GM12878 (cell line): ENCODE results near the gene VKORC1. TPM values are rescaled to one million over a fixed set of nuclear protein-coding genes. Genes with fewer than 3 reads are reported as not detected.
A peak's percentile ranks its signal among the peaks of the same experiment; 100 is the strongest.

ENCODE experiments used
- DPF2 ChIP-seq: fragments of 450-650 bp; IDR thresholded peaks from 2 replicates; pipeline ENCODE4 v1.6.1; 2017; ENCODE audit warnings: mild to moderate bottlenecking
- ESRRA ChIP-seq: IDR thresholded peaks from 2 replicates; pipeline ENCODE4 v1.6.1; 2012; ENCODE audit warnings: mild to moderate bottlenecking, low read length, improper control_type of control experiment
- FOXK2 ChIP-seq: fragments of 450-650 bp; IDR thresholded peaks from 2 replicates; pipeline ENCODE4 v1.6.1; 2017; ENCODE audit warnings: mild to moderate bottlenecking, moderate library complexity
- GABPA ChIP-seq: IDR thresholded peaks from 2 replicates; pipeline ENCODE4 v1.6.1; 2014; ENCODE audit warnings: antibody characterized with exemption, low read depth, mild to moderate bottlenecking, inconsistent platforms
- GATAD2B ChIP-seq: fragments of 450-650 bp; conservative IDR thresholded peaks from 2 replicates; pipeline ENCODE4 v1.6.1; 2017; ENCODE audit warnings: low read depth, mild to moderate bottlenecking, moderate library complexity
- LARP7 ChIP-seq: fragments of 450-650 bp; IDR thresholded peaks from 2 replicates; pipeline ENCODE4 v1.6.1; 2017; ENCODE audit warnings: mild to moderate bottlenecking
- MTA2 ChIP-seq: fragments of 450-650 bp; IDR thresholded peaks from 2 replicates; pipeline ENCODE4 v1.6.1; 2016; ENCODE audit warnings: low read depth, mild to moderate bottlenecking, moderate library complexity
- POLR2A ChIP-seq: IDR thresholded peaks from 2 replicates; pipeline ENCODE4 v1.6.1; 2011; ENCODE audit warnings: low read depth, mild to moderate bottlenecking, low read length
- RELA ChIP-seq: fragments of 450-650 bp; IDR thresholded peaks from 2 replicates; pipeline ENCODE4 v1.8.0; 2014; ENCODE audit warnings: borderline replicate concordance; ENCODE audit not compliant: partially characterized antibody
- SIX5 ChIP-seq: IDR thresholded peaks from 2 replicates; pipeline ENCODE4 v1.6.1; 2011; ENCODE audit warnings: mild to moderate bottlenecking, low read depth, low read length, moderate library complexity; ENCODE audit not compliant: severe bottlenecking
- SMAD1 ChIP-seq: fragments of 450-650 bp; IDR thresholded peaks from 2 replicates; pipeline ENCODE4 v1.6.1; 2018; ENCODE audit warnings: mild to moderate bottlenecking, low read depth; ENCODE audit not compliant: partially characterized antibody
- SREBF1 ChIP-seq: IDR thresholded peaks from 2 replicates; pipeline ENCODE4 v1.6.1; 2012; ENCODE audit warnings: mild to moderate bottlenecking, low read length
- SUZ12 ChIP-seq: fragments of 200-600 bp; sonication (generic); IDR thresholded peaks from one replicate; pipeline ENCODE4 v1.6.1; 2018; ENCODE audit warnings: antibody characterized with exemption, mild to moderate bottlenecking; ENCODE audit not compliant: unreplicated experiment
- ZBTB4 ChIP-seq: fragments of 450-650 bp; formaldehyde crosslinking; IDR thresholded peaks from 2 replicates; pipeline ENCODE4 v1.4.0; 2022; ENCODE audit warnings: mild to moderate bottlenecking, moderate library complexity
- ZNF217 ChIP-seq: fragments of 450-650 bp; IDR thresholded peaks from 2 replicates; pipeline ENCODE4 v1.6.1; 2017; ENCODE audit warnings: antibody characterized with exemption, mild to moderate bottlenecking
- polyA plus RNA-seq, 11 experiments: library from polyadenylated mRNA; depleted of rRNA in 4 of 11; unstranded in 6 of 11; stranded (reverse) in 5 of 11; fragments of >200 nt; fragmentation: Nextera tagmentation in 4 of 11; fragmentation: Illumina TruSeq in 1 of 11; extraction: Ambion mirVana in 4 of 11; extraction: Trizol in 1 of 11; gene quantifications; 1 replicate in 1 of 11; 2 replicates in 10 of 11; pipeline versions ENCODE4 v1.2.1 to v1.2.3, GENCODE V29; 2011 to 2016; ENCODE audit warnings: inconsistent platforms in 2 of 11, missing spikeins in 2 of 11, low read depth in 1 of 11
- total RNA-seq, 4 experiments: library from RNA; depleted of rRNA in 3 of 4; stranded (reverse); fragments of >200 nt in 3 of 4; fragmentation: Illumina TruSeq in 1 of 4; extraction: Trizol in 1 of 4; gene quantifications; 2 replicates each; pipeline versions ENCODE4 v1.2.1 to v1.2.3, GENCODE V29; 2013 to 2021
- TF ChIP-seq, protein P1 (sequence below): IDR thresholded peaks from 2 replicates; pipeline ENCODE4 v1.6.1; 2011; ENCODE audit warnings: low read depth, low read length, improper control_type of control experiment, borderline replicate concordance
- TF ChIP-seq, protein P2 (sequence below): fragments of 450-650 bp; IDR thresholded peaks from 2 replicates; pipeline ENCODE4 v1.6.1; 2016; ENCODE audit warnings: mild to moderate bottlenecking
- TF ChIP-seq, protein P3 (sequence below): IDR thresholded peaks from 2 replicates; pipeline ENCODE4 v1.6.1; 2011; ENCODE audit warnings: mild to moderate bottlenecking, low read depth, low read length, moderate library complexity; ENCODE audit not compliant: insufficient replicate concordance
- TF ChIP-seq, protein P4 (sequence below): fragments of 450-650 bp; IDR thresholded peaks from 2 replicates; pipeline ENCODE4 v1.6.1; 2016; ENCODE audit warnings: mild to moderate bottlenecking

Gene VKORC1
- total and polyA plus RNA-seq, 10 of the 15 experiments (the other 5 are each of a cell fraction or from before 2014, with no cell fraction given): 19.8 to 140 (median 57.7) TPM

DNA sequence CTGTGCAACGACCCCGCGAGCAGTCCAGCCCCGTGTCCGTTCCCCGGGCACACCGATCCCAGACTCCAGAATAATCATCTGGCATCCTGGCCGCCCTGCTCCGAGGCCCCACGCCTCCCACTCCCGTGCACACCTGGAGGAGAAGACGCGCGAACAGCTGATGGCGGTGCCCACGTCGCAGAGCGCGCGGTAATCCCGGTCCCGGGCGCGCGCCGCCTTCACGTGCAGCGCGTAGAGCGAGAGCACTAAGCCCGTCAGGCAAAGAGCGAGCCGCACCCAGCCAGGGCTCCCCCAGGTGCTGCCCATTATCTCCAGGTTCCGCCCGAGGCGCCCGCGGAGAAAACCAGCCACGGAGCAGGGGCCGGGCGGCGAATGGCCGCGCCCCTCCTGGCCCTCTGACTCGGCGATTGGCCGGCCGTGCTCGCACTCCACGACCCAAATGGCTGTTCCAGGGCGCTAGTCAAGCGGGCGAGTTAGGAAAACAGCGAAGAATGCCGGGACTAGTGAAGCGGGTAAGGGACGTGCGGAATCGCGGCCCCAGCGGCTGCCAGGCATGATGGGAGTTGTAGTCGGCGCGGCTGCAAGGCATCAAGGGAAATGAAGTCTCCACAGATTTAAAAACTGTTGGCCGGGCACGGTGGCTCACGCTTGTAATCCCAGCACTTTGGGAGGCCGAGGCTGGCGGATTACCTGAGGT lies at the start of gene VKORC1 (continued):
- TF ChIP-seq, protein P1, sequence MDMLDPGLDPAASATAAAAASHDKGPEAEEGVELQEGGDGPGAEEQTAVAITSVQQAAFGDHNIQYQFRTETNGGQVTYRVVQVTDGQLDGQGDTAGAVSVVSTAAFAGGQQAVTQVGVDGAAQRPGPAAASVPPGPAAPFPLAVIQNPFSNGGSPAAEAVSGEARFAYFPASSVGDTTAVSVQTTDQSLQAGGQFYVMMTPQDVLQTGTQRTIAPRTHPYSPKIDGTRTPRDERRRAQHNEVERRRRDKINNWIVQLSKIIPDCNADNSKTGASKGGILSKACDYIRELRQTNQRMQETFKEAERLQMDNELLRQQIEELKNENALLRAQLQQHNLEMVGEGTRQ: no peak
- TF ChIP-seq ZBTB4: no peak
- TF ChIP-seq SREBF1: peak; percentile 42; the same call in 1 of the 2 replicates
- no peak for TF ChIP-seq FOXK2
- no peak for TF ChIP-seq ZNF217
- TF ChIP-seq SUZ12: no peak
- TF ChIP-seq MTA2: no peak
- peak; percentile 79 for TF ChIP-seq GATAD2B
- no peak for TF ChIP-seq SMAD1
- TF ChIP-seq RELA: peak; percentile 71
- peak; percentile 70; the same call in 1 of the 2 replicates for TF ChIP-seq LARP7
- 0 out of 2 replicates have a peak, but pooled peaks have one; percentile 15 for TF ChIP-seq ESRRA
- TF ChIP-seq DPF2: no peak; the same call in none of the 2 replicates
- TF ChIP-seq, protein P2, sequence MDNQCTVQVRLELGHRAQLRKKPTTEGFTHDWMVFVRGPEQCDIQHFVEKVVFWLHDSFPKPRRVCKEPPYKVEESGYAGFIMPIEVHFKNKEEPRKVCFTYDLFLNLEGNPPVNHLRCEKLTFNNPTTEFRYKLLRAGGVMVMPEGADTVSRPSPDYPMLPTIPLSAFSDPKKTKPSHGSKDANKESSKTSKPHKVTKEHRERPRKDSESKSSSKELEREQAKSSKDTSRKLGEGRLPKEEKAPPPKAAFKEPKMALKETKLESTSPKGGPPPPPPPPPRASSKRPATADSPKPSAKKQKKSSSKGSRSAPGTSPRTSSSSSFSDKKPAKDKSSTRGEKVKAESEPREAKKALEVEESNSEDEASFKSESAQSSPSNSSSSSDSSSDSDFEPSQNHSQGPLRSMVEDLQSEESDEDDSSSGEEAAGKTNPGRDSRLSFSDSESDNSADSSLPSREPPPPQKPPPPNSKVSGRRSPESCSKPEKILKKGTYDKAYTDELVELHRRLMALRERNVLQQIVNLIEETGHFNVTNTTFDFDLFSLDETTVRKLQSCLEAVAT: no peak
- peak; percentile 86 for TF ChIP-seq SIX5
- peak; percentile 79 for TF ChIP-seq POLR2A
- TF ChIP-seq, protein P3, sequence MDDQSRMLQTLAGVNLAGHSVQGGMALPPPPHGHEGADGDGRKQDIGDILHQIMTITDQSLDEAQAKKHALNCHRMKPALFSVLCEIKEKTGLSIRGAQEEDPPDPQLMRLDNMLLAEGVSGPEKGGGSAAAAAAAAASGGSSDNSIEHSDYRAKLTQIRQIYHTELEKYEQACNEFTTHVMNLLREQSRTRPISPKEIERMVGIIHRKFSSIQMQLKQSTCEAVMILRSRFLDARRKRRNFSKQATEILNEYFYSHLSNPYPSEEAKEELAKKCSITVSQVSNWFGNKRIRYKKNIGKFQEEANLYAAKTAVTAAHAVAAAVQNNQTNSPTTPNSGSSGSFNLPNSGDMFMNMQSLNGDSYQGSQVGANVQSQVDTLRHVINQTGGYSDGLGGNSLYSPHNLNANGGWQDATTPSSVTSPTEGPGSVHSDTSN: peak; percentile 64
- no peak for TF ChIP-seq GABPA
- TF ChIP-seq, protein P4, sequence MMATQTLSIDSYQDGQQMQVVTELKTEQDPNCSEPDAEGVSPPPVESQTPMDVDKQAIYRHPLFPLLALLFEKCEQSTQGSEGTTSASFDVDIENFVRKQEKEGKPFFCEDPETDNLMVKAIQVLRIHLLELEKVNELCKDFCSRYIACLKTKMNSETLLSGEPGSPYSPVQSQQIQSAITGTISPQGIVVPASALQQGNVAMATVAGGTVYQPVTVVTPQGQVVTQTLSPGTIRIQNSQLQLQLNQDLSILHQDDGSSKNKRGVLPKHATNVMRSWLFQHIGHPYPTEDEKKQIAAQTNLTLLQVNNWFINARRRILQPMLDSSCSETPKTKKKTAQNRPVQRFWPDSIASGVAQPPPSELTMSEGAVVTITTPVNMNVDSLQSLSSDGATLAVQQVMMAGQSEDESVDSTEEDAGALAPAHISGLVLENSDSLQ: peak; percentile 93
